ENCODE data around the gene CFAP45.

The CFAP45 gene

GRCh38 chr1:159879977-159880376, 20.0 kb downstream of the CFAP45 start:
- no peak overlapping the region for H3K27ac ChIP-seq
- no peaks in the 10 kb centered on the region for H4K20me1 ChIP-seq
- no peak overlapping the region for H3K4me3 ChIP-seq
- no peaks in the 10 kb centered on the region for H3K27me3 ChIP-seq
- no peak overlapping the region for H3K4me2 ChIP-seq
- H3K9me3 ChIP-seq = no peaks in the 10 kb centered on the region
- no peak for TF ChIP-seq Cebpa-rat (IDR thresholded peaks at IDR 0.05)
- no peak overlapping the region for H3K9ac ChIP-seq
- no peaks in the 10 kb centered on the region for H3K36me3 ChIP-seq
- no peaks in the 10 kb centered on the region for H3K4me1 ChIP-seq

- no peaks in the 10 kb centered on the region for H3K36me3 ChIP-seq
- no peak overlapping the region for H3K9ac ChIP-seq
- H3K9me3 ChIP-seq = no peaks in the 10 kb centered on the region
- no peak overlapping the region for H3K27ac ChIP-seq
- no peak overlapping the region for H3K4me3 ChIP-seq
- TF ChIP-seq Cebpa-rat (IDR thresholded peaks at IDR 0.05) = no peak
- H3K4me2 ChIP-seq = no peak overlapping the region
- no peaks in the 10 kb centered on the region for H4K20me1 ChIP-seq
- no peaks in the 10 kb centered on the region for H3K4me1 ChIP-seq
- no peaks in the 10 kb centered on the region for H3K27me3 ChIP-seq
Measured at GRCh38 chr1:159879136-159879535, 20.8 kb downstream of the CFAP45 start.

GRCh38 chr1:159877695-159878444, 22.1 kb downstream of the CFAP45 start:
- no peaks in the 10 kb centered on the region for H4K20me1 ChIP-seq
- no peak overlapping the region for H3K9ac ChIP-seq
- no peaks in the 10 kb centered on the region for H3K27me3 ChIP-seq
- no peaks in the 10 kb centered on the region for H3K9me3 ChIP-seq
- H3K4me1 ChIP-seq = no peaks in the 10 kb centered on the region
- no peaks in the 10 kb centered on the region for H3K36me3 ChIP-seq
- no peak overlapping the region for H3K4me3 ChIP-seq
- no peak for TF ChIP-seq Cebpa-rat (IDR thresholded peaks at IDR 0.05)
- no peak overlapping the region for H3K27ac ChIP-seq
- H3K4me2 ChIP-seq = no peak overlapping the region

- Histone ChIP-seq H3K27ac (no peak overlapping the region), H3K27me3 (no peaks in the 10 kb centered on the region), H3K4me1 (no peaks in the 10 kb centered on the region), H3K36me3 (no peaks in the 10 kb centered on the region), H4K20me1 (no peaks in the 10 kb centered on the region), H3K4me2 (no peak overlapping the region), H3K9ac (no peak overlapping the region), H3K9me3 (no peaks in the 10 kb centered on the region), H3K4me3 (no peak overlapping the region)
- TF ChIP-seq Cebpa-rat (IDR thresholded peaks at IDR 0.05) = no peak
Measured at GRCh38 chr1:159873530-159874143, 26.3 kb downstream of the CFAP45 start.

- no peaks in the 10 kb centered on the region for H4K20me1 ChIP-seq
- H3K4me1 ChIP-seq = no peaks in the 10 kb centered on the region
- no peak overlapping the region for H3K27ac ChIP-seq
- no peaks in the 10 kb centered on the region for H3K27me3 ChIP-seq
- H3K9me3 ChIP-seq = no peaks in the 10 kb centered on the region
- H3K36me3 ChIP-seq = no peaks in the 10 kb centered on the region
- no peak overlapping the region for H3K4me2 ChIP-seq
- no peak for TF ChIP-seq Cebpa-rat (IDR thresholded peaks at IDR 0.05)
- no peak overlapping the region for H3K4me3 ChIP-seq
- no peak overlapping the region for H3K9ac ChIP-seq
Measured at GRCh38 chr1:159872891-159873290, 27.1 kb downstream of the CFAP45 start.

- no peak overlapping the region for H3K27ac ChIP-seq
- H4K20me1 ChIP-seq = no peaks in the 10 kb centered on the region
- no peaks in the 10 kb centered on the region for H3K36me3 ChIP-seq
- H3K27me3 ChIP-seq = no peaks in the 10 kb centered on the region
- no peaks in the 10 kb centered on the region for H3K9me3 ChIP-seq
- no peak overlapping the region for H3K4me3 ChIP-seq
- H3K9ac ChIP-seq = no peak overlapping the region
- no peak for TF ChIP-seq Cebpa-rat (IDR thresholded peaks at IDR 0.05)
- no peaks in the 10 kb centered on the region for H3K4me1 ChIP-seq
- no peak overlapping the region for H3K4me2 ChIP-seq
Measured at GRCh38 chr1:159870704-159871103, 29.3 kb downstream of the CFAP45 start.

- H3K9me3 ChIP-seq = no peaks in the 10 kb centered on the region
- H3K27me3 ChIP-seq = no peaks in the 10 kb centered on the region
- H3K27ac ChIP-seq = no peak overlapping the region
- TF ChIP-seq Cebpa-rat (IDR thresholded peaks at IDR 0.05) = no peak
- no peaks in the 10 kb centered on the region for H4K20me1 ChIP-seq
- no peaks in the 10 kb centered on the region for H3K4me1 ChIP-seq
- H3K4me2 ChIP-seq = no peak overlapping the region
- H3K4me3 ChIP-seq = no peak overlapping the region
- H3K36me3 ChIP-seq = no peaks in the 10 kb centered on the region
- H3K9ac ChIP-seq = no peak overlapping the region
Measured at GRCh38 chr1:159869607-159870006, 30.4 kb downstream of the CFAP45 start.

GRCh38 chr1:159869173-159869572, 30.8 kb downstream of the CFAP45 start:
- no peak overlapping the region for H3K9ac ChIP-seq
- no peak overlapping the region for H3K4me2 ChIP-seq
- H4K20me1 ChIP-seq = no peaks in the 10 kb centered on the region
- no peaks in the 10 kb centered on the region for H3K9me3 ChIP-seq
- H3K4me1 ChIP-seq = no peaks in the 10 kb centered on the region
- H3K4me3 ChIP-seq = no peak overlapping the region
- H3K27me3 ChIP-seq = no peaks in the 10 kb centered on the region
- H3K36me3 ChIP-seq = no peaks in the 10 kb centered on the region
- TF ChIP-seq Cebpa-rat (IDR thresholded peaks at IDR 0.05) = no peak
- H3K27ac ChIP-seq = no peak overlapping the region

GRCh38 chr1:159868766-159869165, 31.2 kb downstream of the CFAP45 start:
- no peaks in the 10 kb centered on the region for H3K9me3 ChIP-seq
- no peaks in the 10 kb centered on the region for H3K4me1 ChIP-seq
- no peak overlapping the region for H3K4me2 ChIP-seq
- H3K4me3 ChIP-seq = no peak overlapping the region
- no peaks in the 10 kb centered on the region for H4K20me1 ChIP-seq
- no peak overlapping the region for H3K9ac ChIP-seq
- TF ChIP-seq Cebpa-rat (IDR thresholded peaks at IDR 0.05) = no peak
- no peaks in the 10 kb centered on the region for H3K36me3 ChIP-seq
- H3K27ac ChIP-seq = no peak overlapping the region
- H3K27me3 ChIP-seq = no peaks in the 10 kb centered on the region

GRCh38 chr1:159867664-159868026, 32.3 kb downstream of the CFAP45 start:
- Histone ChIP-seq H3K4me3 (no peak overlapping the region), H3K4me2 (no peak overlapping the region), H3K27me3 (no peaks in the 10 kb centered on the region), H3K9ac (no peak overlapping the region), H3K4me1 (no peaks in the 10 kb centered on the region), H3K9me3 (no peaks in the 10 kb centered on the region), H4K20me1 (no peaks in the 10 kb centered on the region), H3K36me3 (no peaks in the 10 kb centered on the region), H3K27ac (no peak overlapping the region)
- no peak for TF ChIP-seq Cebpa-rat (IDR thresholded peaks at IDR 0.05)

Measured in BLaER1 (cell line).